ENCODE data around the gene DHRS7C.

Gene DHRS7C

DNA sequence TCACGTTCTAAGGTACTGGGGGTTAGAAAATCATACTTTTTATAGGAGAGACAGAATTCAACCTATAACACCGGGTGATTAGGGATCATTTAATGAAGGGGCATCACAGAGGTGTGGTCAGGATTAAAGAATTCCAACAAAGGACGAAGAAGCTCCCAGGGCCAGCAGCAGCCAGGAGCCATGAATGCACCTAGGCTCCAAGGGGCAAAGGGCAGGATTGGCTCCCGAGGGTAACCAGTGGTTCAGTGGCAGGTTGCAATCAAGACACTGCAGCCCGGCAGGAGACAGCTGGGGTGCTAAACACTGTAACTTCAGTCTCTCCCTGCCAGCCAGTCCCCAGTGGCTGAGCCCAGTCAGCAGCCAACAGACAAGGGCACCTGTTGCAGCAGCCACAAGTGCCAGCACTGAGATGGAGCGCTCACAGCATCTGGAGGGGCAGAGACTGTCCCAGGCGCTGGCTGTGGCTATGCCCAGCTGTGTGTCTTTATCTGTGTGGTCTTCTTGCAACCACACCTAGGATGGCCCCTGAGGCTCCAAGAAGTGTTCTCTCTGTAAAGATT lies 23.9 kb downstream of the DHRS7C start:
- Mint-ChIP-seq H3K36me3 (ENCODE audit: low read depth) (no peaks in the 10 kb centered on the region), H3K9me3 (no peaks in the 10 kb centered on the region), H3K4me1 (peaks cover 19% of the 10 kb centered on the region), H3K27ac (no peak overlapping the region), H3K27me3 (ENCODE audit: low read depth, poor library complexity) (peaks cover 28% of the 10 kb centered on the region), H3K4me3 (no peak overlapping the region)
- TF ChIP-seq CTCF (IDR thresholded peaks at IDR 0.05): no peak
- no peak for DNase-seq

DNA sequence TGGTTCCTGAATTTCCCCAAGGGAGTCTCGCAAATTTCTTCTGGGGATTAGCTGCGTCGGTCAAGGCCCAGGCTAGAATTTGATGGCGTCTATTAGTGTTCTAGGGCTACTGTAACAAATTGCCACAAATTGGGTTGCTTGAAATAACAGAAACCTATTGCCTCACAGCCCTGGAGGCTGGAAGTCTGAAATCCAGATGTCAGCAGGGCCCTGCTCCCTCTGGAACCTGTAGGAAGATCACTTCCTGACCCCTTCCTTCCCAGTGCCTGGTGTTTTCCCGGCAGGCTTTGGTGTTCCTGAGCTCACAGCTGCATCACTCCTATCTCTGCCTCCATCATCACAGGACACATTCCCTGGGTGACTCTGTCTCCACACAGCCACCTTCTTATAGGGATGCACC lies 24.4 kb downstream of the DHRS7C start:
- no peak for DNase-seq
- peaks cover 24% of the 10 kb centered on the region for H3K4me1 Mint-ChIP-seq
- peaks cover 32% of the 10 kb centered on the region for H3K27me3 Mint-ChIP-seq (ENCODE audit: low read depth, poor library complexity)
- H3K9me3 Mint-ChIP-seq: no peaks in the 10 kb centered on the region
- H3K4me3 Mint-ChIP-seq: no peak overlapping the region
- no peak overlapping the region for H3K27ac Mint-ChIP-seq
- no peaks in the 10 kb centered on the region for H3K36me3 Mint-ChIP-seq (ENCODE audit: low read depth)
- no peak for TF ChIP-seq CTCF (IDR thresholded peaks at IDR 0.05)

- Mint-ChIP-seq H3K36me3 (ENCODE audit: low read depth) (no peaks in the 10 kb centered on the region), H3K4me3 (no peak overlapping the region), H3K9me3 (no peaks in the 10 kb centered on the region), H3K4me1 (peaks cover 26% of the 10 kb centered on the region), H3K27ac (no peak overlapping the region), H3K27me3 (ENCODE audit: low read depth, poor library complexity) (peaks cover 32% of the 10 kb centered on the region)
- TF ChIP-seq CTCF (IDR thresholded peaks at IDR 0.05): no peak
- DNase-seq: no peak
Observed at GRCh38 chr17:9765322-9765721, 26.1 kb downstream of the DHRS7C start.

- H3K27me3 Mint-ChIP-seq (ENCODE audit: low read depth, poor library complexity): peaks cover 34% of the 10 kb centered on the region
- H3K4me1 Mint-ChIP-seq: peaks cover 26% of the 10 kb centered on the region
- TF ChIP-seq CTCF (IDR thresholded peaks at IDR 0.05): no peak
- no peak overlapping the region for H3K4me3 Mint-ChIP-seq
- no peak overlapping the region for H3K27ac Mint-ChIP-seq
- no peaks in the 10 kb centered on the region for H3K9me3 Mint-ChIP-seq
- no peak for DNase-seq
- H3K36me3 Mint-ChIP-seq (ENCODE audit: low read depth): no peaks in the 10 kb centered on the region
Observed at GRCh38 chr17:9763643-9764042, 27.7 kb downstream of the DHRS7C start.

- Mint-ChIP-seq H3K27ac (no peak overlapping the region), H3K27me3 (ENCODE audit: low read depth, poor library complexity) (peaks cover 26% of the 10 kb centered on the region), H3K9me3 (no peaks in the 10 kb centered on the region), H3K4me1 (peaks cover 21% of the 10 kb centered on the region), H3K4me3 (no peak overlapping the region), H3K36me3 (ENCODE audit: low read depth) (no peaks in the 10 kb centered on the region)
- no peak for TF ChIP-seq CTCF (IDR thresholded peaks at IDR 0.05)
- no peak for DNase-seq
Observed at GRCh38 chr17:9760266-9760665, 31.1 kb downstream of the DHRS7C start.

GRCh38 chr17:9755083-9755482 lies 36.3 kb downstream of the DHRS7C start:
- Mint-ChIP-seq H3K36me3 (ENCODE audit: low read depth) (no peaks in the 10 kb centered on the region), H3K4me1 (peaks cover 15% of the 10 kb centered on the region), H3K27ac (no peak overlapping the region), H3K27me3 (ENCODE audit: low read depth, poor library complexity) (peaks cover 24% of the 10 kb centered on the region), H3K4me3 (no peak overlapping the region), H3K9me3 (no peaks in the 10 kb centered on the region)
- no peak for DNase-seq
- no peak for TF ChIP-seq CTCF (IDR thresholded peaks at IDR 0.05)
